ENCODE results near the gene HOXA11.

HOXA11 gene

DNA sequence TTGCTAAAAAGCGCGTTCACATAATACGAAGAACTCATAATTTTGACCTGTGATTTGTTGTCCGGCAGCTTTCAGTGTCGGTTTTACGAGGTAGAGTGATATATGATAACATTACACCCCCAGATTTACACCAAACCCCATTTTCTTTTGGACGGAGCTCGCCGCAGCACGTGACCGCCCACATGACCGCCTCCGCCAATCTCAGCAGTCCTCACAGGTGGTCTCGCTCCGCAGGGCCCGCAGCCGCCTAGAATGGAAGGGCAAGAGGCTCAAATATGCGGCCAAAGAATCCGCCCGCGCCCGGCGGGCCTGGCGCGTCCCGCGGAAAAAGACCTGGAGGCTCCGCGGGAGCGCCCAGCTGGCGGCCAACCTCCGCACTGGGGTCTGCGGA, 28.5 kb downstream of the HOXA11 start, which contains the start of gene HOXA7:
Gene HOXA7 (minus strand): TSS at position 168 of the 391 bp plus-strand sequence. CDS start 130 bp downstream, at position 38.
- Mint-ChIP-seq H3K4me3 (peak within 1 kb of the TSS; percentile 95 to 98 (median 96)), H3K27me3 (ENCODE audit: low read depth) (peaks cover 4% of the 10 kb centered on the region), H3K36me3 (ENCODE audit: low read depth) (peaks cover 18% of the 10 kb centered on the region), H3K9me3 (no peaks in the 10 kb centered on the region), H3K27ac (peak within 1 kb of the TSS; percentile 97 to 100 (median 99)), H3K4me1 (peaks cover 50% of the 10 kb centered on the region)
- TF ChIP-seq CTCF (IDR thresholded peaks at IDR 0.05; ENCODE audit: unreplicated experiment in 3 of 3), result no peak

DNA sequence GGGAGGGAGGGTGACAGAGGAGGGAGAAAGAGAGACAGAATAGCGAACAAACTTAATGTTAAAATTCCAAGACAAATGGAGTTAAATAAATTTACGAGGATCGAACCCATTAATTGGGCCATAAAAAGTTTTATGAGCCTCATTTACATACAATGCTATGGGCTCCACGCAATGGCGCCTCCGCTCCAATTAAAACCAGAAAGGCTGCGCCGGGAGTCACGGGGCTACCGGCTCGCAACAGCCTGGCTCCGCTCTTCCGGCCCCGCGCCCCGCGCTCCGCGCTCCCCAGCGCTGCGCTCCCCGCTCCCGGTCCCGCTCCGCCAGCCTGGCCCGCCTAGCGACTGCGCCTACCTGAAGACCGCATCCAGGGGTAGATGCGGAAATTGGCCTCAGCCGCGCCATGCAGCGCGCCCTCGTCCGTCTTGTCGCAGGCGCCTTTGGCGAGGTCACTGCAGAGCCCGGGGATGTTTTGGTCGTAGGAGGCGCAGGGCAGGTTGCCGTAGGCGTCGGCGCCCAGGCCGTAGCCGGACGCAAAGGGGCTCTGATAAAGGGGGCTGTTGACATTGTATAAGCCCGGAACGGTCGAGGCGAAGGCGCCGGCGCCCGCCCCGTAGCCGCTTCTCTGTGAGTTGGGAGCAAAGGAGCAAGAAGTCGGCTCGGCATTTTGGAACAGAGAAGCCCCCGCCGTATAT, 29.1 kb downstream of the HOXA11 start:
- no peak for TF ChIP-seq CTCF (IDR thresholded peaks at IDR 0.05; ENCODE audit: unreplicated experiment in 3 of 3)
- Mint-ChIP-seq H3K27ac (peak overlapping the region; percentile 97 to 100 (median 99)), H3K4me3 (peak overlapping the region; percentile 95 to 98 (median 96)), H3K27me3 (ENCODE audit: low read depth) (peaks cover 4% of the 10 kb centered on the region), H3K4me1 (peaks cover 50% of the 10 kb centered on the region), H3K36me3 (ENCODE audit: low read depth) (peaks cover 22% of the 10 kb centered on the region), H3K9me3 (no peaks in the 10 kb centered on the region)

GRCh38 chr7:27154901-27155815, 29.9 kb downstream of the HOXA11 start:
- Mint-ChIP-seq H3K36me3 (ENCODE audit: low read depth) (peaks cover 30% of the 10 kb centered on the region), H3K4me3 (peak overlapping the region; percentile 95 to 98 (median 96)), H3K27me3 (ENCODE audit: low read depth) (peaks cover 4% of the 10 kb centered on the region), H3K9me3 (no peaks in the 10 kb centered on the region), H3K4me1 (peaks cover 55% of the 10 kb centered on the region), H3K27ac (peak overlapping the region; percentile 97 to 100 (median 99))
- no peak for TF ChIP-seq CTCF (IDR thresholded peaks at IDR 0.05; ENCODE audit: unreplicated experiment in 3 of 3)

DNA sequence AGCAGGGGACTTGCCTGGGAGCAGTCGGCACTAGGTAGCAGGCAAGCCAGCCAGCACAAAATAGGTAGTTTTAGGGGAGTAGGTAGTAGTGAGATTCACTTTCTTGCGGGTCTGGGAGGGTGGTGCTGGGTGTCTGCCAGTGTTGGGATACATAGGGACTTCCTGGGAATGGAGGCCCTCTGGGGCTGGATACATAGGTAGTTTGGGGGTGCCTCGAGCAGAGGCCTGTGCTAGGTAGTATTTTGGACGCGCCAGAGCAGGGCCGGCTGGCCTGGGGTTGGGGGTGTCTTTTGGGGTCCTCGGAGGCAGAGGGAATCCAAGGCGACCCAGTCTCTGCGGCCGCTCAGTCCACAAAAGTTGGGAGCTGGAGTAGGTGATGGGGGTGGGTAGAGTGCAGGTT, 30.7 kb downstream of the HOXA11 start:
- no peaks in the 10 kb centered on the region for H3K9me3 Mint-ChIP-seq
- H3K27me3 Mint-ChIP-seq (ENCODE audit: low read depth), result peaks cover 4% of the 10 kb centered on the region
- H3K36me3 Mint-ChIP-seq (ENCODE audit: low read depth), result peaks cover 34% of the 10 kb centered on the region
- peak overlapping the region; percentile 97 to 100 (median 99) for H3K27ac Mint-ChIP-seq
- H3K4me3 Mint-ChIP-seq, result peak overlapping the region; percentile 95 to 98 (median 96)
- H3K4me1 Mint-ChIP-seq, result peaks cover 49% of the 10 kb centered on the region
- TF ChIP-seq CTCF (IDR thresholded peaks at IDR 0.05; ENCODE audit: unreplicated experiment in 3 of 3), result no peak

DNA sequence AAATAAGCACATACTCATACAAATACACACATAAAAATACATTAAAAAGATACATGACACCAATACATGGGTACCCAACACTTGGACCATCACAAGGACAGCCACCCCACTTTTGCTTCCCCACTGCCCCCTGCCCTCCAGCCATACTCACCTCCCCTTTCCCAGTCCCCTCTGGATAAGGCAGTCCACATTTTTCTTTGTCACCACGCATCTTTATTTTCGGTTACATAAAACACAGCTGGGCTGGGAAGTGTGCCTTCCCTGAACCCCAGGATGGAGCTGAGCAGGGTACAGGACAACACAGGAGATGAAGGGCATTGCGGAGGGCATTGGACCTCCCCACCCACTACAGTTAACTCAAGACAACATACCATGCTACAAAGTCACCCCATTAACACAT, 31.5 kb downstream of the HOXA11 start:
- peaks cover 41% of the 10 kb centered on the region for H3K4me1 Mint-ChIP-seq
- TF ChIP-seq CTCF (IDR thresholded peaks at IDR 0.05; ENCODE audit: unreplicated experiment in 3 of 3), result no peak
- peak overlapping the region; percentile 95 to 98 (median 96) for H3K4me3 Mint-ChIP-seq
- no peaks in the 10 kb centered on the region for H3K9me3 Mint-ChIP-seq
- peak overlapping the region; percentile 97 to 100 (median 99) for H3K27ac Mint-ChIP-seq
- H3K27me3 Mint-ChIP-seq (ENCODE audit: low read depth), result peaks cover 4% of the 10 kb centered on the region
- H3K36me3 Mint-ChIP-seq (ENCODE audit: low read depth), result peaks cover 39% of the 10 kb centered on the region
